CD4-positive, alpha-beta memory T cell (primary cell): ENCODE data around the gene NUP214. TPM values are rescaled to one million over a fixed set of nuclear protein-coding genes. Genes with fewer than 3 reads are reported as not detected.

ENCODE experiments used
- CTCF ChIA-PET: fragments of 350-600 bp; sonication (Branson Sonifier 250); formaldehyde crosslinking; loops from one replicate; lab custom pipeline; 2021; ENCODE audit warnings: inconsistent platforms; ENCODE audit not compliant: partially characterized antibody; lab: Charles Lee
- POLR2A ChIA-PET: fragments of 350-600 bp; sonication (Branson Sonifier 250); formaldehyde crosslinking; loops from one replicate; lab custom pipeline; 2021; ENCODE audit not compliant: partially characterized antibody; lab: Charles Lee
- DNase-seq, 5 donors: peaks; one replicate each; pipeline versions ENCODE4 v3.0.0 to v3.0.0-alpha.2; 2020 to 2022; ENCODE audit warnings: mixed read lengths in 1 of 5
- H3K27ac ChIP-seq: one replicate; pipeline ENCODE4 v1.7.0; 2013; ENCODE audit warnings: low read depth, low read length
- H3K27me3 ChIP-seq: 2 replicates; pipeline ENCODE4 v1.7.0; 2013; ENCODE audit warnings: mild to moderate bottlenecking, low read length, moderate library complexity; ENCODE audit not compliant: insufficient read depth
- H3K36me3 ChIP-seq: 2 replicates; pipeline ENCODE4 v1.7.0; 2013; ENCODE audit warnings: mild to moderate bottlenecking, low read length, moderate library complexity; ENCODE audit not compliant: insufficient read depth
- H3K4me1 ChIP-seq: 2 replicates; pipeline ENCODE4 v1.7.0; 2013; ENCODE audit warnings: mild to moderate bottlenecking, low read length, moderate library complexity; ENCODE audit not compliant: insufficient read depth
- H3K4me3 ChIP-seq, 2 donors: one replicate each; pipeline ENCODE4 v1.7.0; 2013; ENCODE audit warnings: low read length in 2 of 2, mild to moderate bottlenecking in 1 of 2
- H3K9me3 ChIP-seq, 2 donors: one replicate each; pipeline ENCODE4 v1.7.0; 2013; ENCODE audit warnings: low read length in 2 of 2, control low read depth in 1 of 2; ENCODE audit not compliant: control insufficient read depth in 1 of 2
- H3K27ac Mint-ChIP-seq, 7 donors: one replicate each; pipeline ENCODE4 v1.8.0; 2020 to 2021; ENCODE audit warnings: mixed read lengths in 7 of 7, mild to moderate bottlenecking in 6 of 7, inconsistent platforms in 3 of 7, moderate library complexity in 3 of 7
- H3K27me3 Mint-ChIP-seq, 2 donors: one replicate each; pipeline ENCODE4 v1.8.0; 2020 to 2021; ENCODE audit warnings: mixed read lengths in 2 of 2
- H3K36me3 Mint-ChIP-seq, 2 donors: one replicate each; pipeline ENCODE4 v1.8.0; 2020 to 2021; ENCODE audit warnings: mixed read lengths in 2 of 2, inconsistent platforms in 1 of 2, mild to moderate bottlenecking in 1 of 2
- H3K4me1 Mint-ChIP-seq, 4 donors: one replicate each; pipeline ENCODE4 v1.8.0; 2020 to 2021; ENCODE audit warnings: mixed read lengths in 4 of 4, mild to moderate bottlenecking in 1 of 4
- H3K4me3 Mint-ChIP-seq, 8 donors: one replicate each; pipeline ENCODE4 v1.8.0; 2020 to 2021; ENCODE audit warnings: mixed read lengths in 8 of 8, mild to moderate bottlenecking in 7 of 8, moderate library complexity in 6 of 8, inconsistent platforms in 3 of 8
- H3K9me3 Mint-ChIP-seq, 8 donors: one replicate each; pipeline ENCODE4 v1.8.0; 2020 to 2021; ENCODE audit warnings: mixed read lengths in 8 of 8, mild to moderate bottlenecking in 5 of 8, inconsistent platforms in 3 of 8, moderate library complexity in 1 of 8
- intact Hi-C: fragments of 100-400 bp; cut with micrococcal nuclease; formaldehyde crosslinking; loops from one replicate; pipeline ENCODE4 v1.15.1; 2023
- polyA plus RNA-seq, 2 donors: library from polyadenylated mRNA; unstranded; fragments of 300-500 nt; fragmentation: Illumina TruSeq; gene quantifications; one replicate each; pipeline ENCODE4 v1.2.3, GENCODE V29; 2021
- total RNA-seq, 2 experiments: library from RNA; stranded (reverse); gene quantifications; one replicate each; pipeline ENCODE4 v1.2.3, GENCODE V29; 2021

Gene NUP214
- total and polyA plus RNA-seq, 4 experiments from 2014 or later = 6.6 to 79.5 (median 47.2) TPM

- CTCF ChIA-PET = interaction anchor here (1.8 kb wide), 1 partner anchor 13 kb away, joined by 5 read pairs; no protein-coding TSS in a partner anchor
- Mint-ChIP-seq H3K36me3 (peaks cover 64 to 73% of the 10 kb centered on the region in 2 donors), H3K9me3 (no peaks in the 10 kb centered on the region), H3K4me3 (no peak overlapping the region), H3K27ac (peak overlapping the region in 2 of 7 donors; percentile 32 to 34), H3K4me1 (peaks cover 4 to 15% (median 8%) of the 10 kb centered on the region in 4 donors), H3K27me3 (no peaks in the 10 kb centered on the region)
- H3K9me3 ChIP-seq = no peaks in the 10 kb centered on the region
- peaks cover 37% of the 10 kb centered on the region for H3K36me3 ChIP-seq
- intact Hi-C loops = no loop called here
- no peaks in the 10 kb centered on the region for H3K27me3 ChIP-seq
- no peak overlapping the region for H3K4me3 ChIP-seq
- no peak overlapping the region for H3K27ac ChIP-seq
- no peaks in the 10 kb centered on the region for H3K4me1 ChIP-seq
- DNase-seq = no peak
- POLR2A ChIA-PET = no interaction called here
Measured at GRCh38 chr9:131165523-131165922, 40.1 kb downstream of the NUP214 start.

GRCh38 chr9:131167146-131167692 lies 41.8 kb downstream of the NUP214 start:
- CTCF ChIA-PET = interaction anchor here (1.0 to 2.0 kb wide), 5 partner anchors 9 to 169 kb away, joined by 3 to 6 read pairs (median 4); no protein-coding TSS in a partner anchor
- Mint-ChIP-seq H3K4me3 (no peak overlapping the region), H3K9me3 (no peaks in the 10 kb centered on the region), H3K36me3 (peaks cover 66 to 70% of the 10 kb centered on the region in 2 donors), H3K27ac (peak overlapping the region in 2 of 7 donors; percentile 53 to 78), H3K27me3 (no peaks in the 10 kb centered on the region), H3K4me1 (peaks cover 4 to 16% (median 8%) of the 10 kb centered on the region in 4 donors)
- Histone ChIP-seq H3K9me3 (no peaks in the 10 kb centered on the region), H3K4me1 (no peaks in the 10 kb centered on the region), H3K27ac (no peak overlapping the region), H3K27me3 (no peaks in the 10 kb centered on the region), H3K36me3 (peaks cover 21% of the 10 kb centered on the region), H3K4me3 (no peak overlapping the region)
- POLR2A ChIA-PET = no interaction called here
- no peak for DNase-seq
- intact Hi-C loops = no loop called here

- ChIA-PET CTCF (interaction anchor here (1.0 to 2.0 kb wide), 4 partner anchors 9 to 166 kb away, joined by 3 to 6 read pairs (median 4); no protein-coding TSS in a partner anchor), POLR2A (interaction anchor here (0.8 kb wide), 1 partner anchor 42 kb away, joined by 4 read pairs; the partner anchor contains the start of gene NUP214)
- no peaks in the 10 kb centered on the region for H3K27me3 Mint-ChIP-seq
- H3K4me3 ChIP-seq = no peak overlapping the region
- peaks cover 4 to 15% (median 8%) of the 10 kb centered on the region in 4 donors for H3K4me1 Mint-ChIP-seq
- intact Hi-C loops = no loop called here
- no peak for DNase-seq
- H3K4me3 Mint-ChIP-seq = peak overlapping the region in 1 of 8 donors; percentile 36
- H3K36me3 Mint-ChIP-seq = peaks cover 59 to 71% of the 10 kb centered on the region in 2 donors
- H3K27me3 ChIP-seq = no peaks in the 10 kb centered on the region
- H3K36me3 ChIP-seq = peaks cover 13% of the 10 kb centered on the region
- peak overlapping the region in 2 of 7 donors; percentile 53 to 71 for H3K27ac Mint-ChIP-seq
- H3K9me3 Mint-ChIP-seq = no peaks in the 10 kb centered on the region
- no peak overlapping the region for H3K27ac ChIP-seq
- no peaks in the 10 kb centered on the region for H3K9me3 ChIP-seq
- no peaks in the 10 kb centered on the region for H3K4me1 ChIP-seq
Measured at GRCh38 chr9:131167936-131168335, 42.5 kb downstream of the NUP214 start.

- peaks cover 7% of the 10 kb centered on the region for H3K36me3 ChIP-seq
- CTCF ChIA-PET = interaction anchor here (1.3 kb wide), 1 partner anchor 167 kb away, joined by 4 read pairs; no protein-coding TSS in a partner anchor
- POLR2A ChIA-PET = no interaction called here
Measured at GRCh38 chr9:131169563-131170240, 44.3 kb downstream of the NUP214 start.

GRCh38 chr9:131173995-131174394 lies 48.6 kb downstream of the NUP214 start:
- no peak overlapping the region for H3K4me3 ChIP-seq
- no peaks in the 10 kb centered on the region for H3K9me3 Mint-ChIP-seq
- intact Hi-C loops = loop anchor here (10.0 kb wide), 1 partner anchor 61 kb away; no protein-coding TSS in a partner anchor
- no peak overlapping the region for H3K4me3 Mint-ChIP-seq
- H3K27me3 ChIP-seq = no peaks in the 10 kb centered on the region
- H3K36me3 Mint-ChIP-seq = peaks cover 51 to 69% of the 10 kb centered on the region in 2 donors
- ChIA-PET POLR2A (no interaction called here), CTCF (no interaction called here)
- no peaks in the 10 kb centered on the region for H3K27me3 Mint-ChIP-seq
- peaks cover 4 to 13% (median 6%) of the 10 kb centered on the region in 4 donors for H3K4me1 Mint-ChIP-seq
- no peaks in the 10 kb centered on the region for H3K9me3 ChIP-seq
- peak overlapping the region in 1 of 7 donors; percentile 13 for H3K27ac Mint-ChIP-seq
- DNase-seq = no peak
- no peaks in the 10 kb centered on the region for H3K4me1 ChIP-seq
- peaks cover 47% of the 10 kb centered on the region for H3K36me3 ChIP-seq
- H3K27ac ChIP-seq = no peak overlapping the region

More at GRCh38 chr9:131169563-131170240, 44.3 kb downstream of the NUP214 start:
- peak overlapping the region in 2 of 7 donors; percentile 13 to 54 for H3K27ac Mint-ChIP-seq
- intact Hi-C loops = loop anchor here (10.0 kb wide), 1 partner anchor 65 kb away; no protein-coding TSS in a partner anchor
- Histone ChIP-seq H3K4me3 (no peak overlapping the region), H3K9me3 (no peaks in the 10 kb centered on the region), H3K4me1 (no peaks in the 10 kb centered on the region), H3K27ac (no peak overlapping the region), H3K27me3 (no peaks in the 10 kb centered on the region)
- peaks cover 4 to 12% (median 5%) of the 10 kb centered on the region in 4 donors for H3K4me1 Mint-ChIP-seq
- H3K9me3 Mint-ChIP-seq = no peaks in the 10 kb centered on the region
- peaks cover 51 to 64% of the 10 kb centered on the region in 2 donors for H3K36me3 Mint-ChIP-seq
- H3K27me3 Mint-ChIP-seq = no peaks in the 10 kb centered on the region
- no peak for DNase-seq
- no peak overlapping the region for H3K4me3 Mint-ChIP-seq

- peaks cover 55% of the 10 kb centered on the region for H3K36me3 ChIP-seq
- H3K27me3 Mint-ChIP-seq = no peaks in the 10 kb centered on the region
- H3K4me3 ChIP-seq = no peak overlapping the region
- H3K4me3 Mint-ChIP-seq = no peak overlapping the region
- H3K9me3 ChIP-seq = no peaks in the 10 kb centered on the region
- H3K36me3 Mint-ChIP-seq = peaks cover 56 to 72% of the 10 kb centered on the region in 2 donors
- H3K4me1 Mint-ChIP-seq = peaks cover 5 to 16% (median 7%) of the 10 kb centered on the region in 4 donors
- intact Hi-C loops = loop anchor here (10.0 kb wide), 1 partner anchor 60 kb away; no protein-coding TSS in a partner anchor
- no peaks in the 10 kb centered on the region for H3K27me3 ChIP-seq
- POLR2A ChIA-PET = no interaction called here
- H3K9me3 Mint-ChIP-seq = no peaks in the 10 kb centered on the region
- DNase-seq = no peak
- peak overlapping the region in 3 of 7 donors; percentile 9 to 86 (median 33) for H3K27ac Mint-ChIP-seq
- H3K27ac ChIP-seq = no peak overlapping the region
- H3K4me1 ChIP-seq = no peaks in the 10 kb centered on the region
- CTCF ChIA-PET = interaction anchor here (9.7 kb wide), 1 partner anchor 158 kb away, joined by 302 read pairs; no protein-coding TSS in a partner anchor
Measured at GRCh38 chr9:131174681-131175239, 49.4 kb downstream of the NUP214 start.
